PC-9 (cell line): ENCODE measurements around the gene S100PBP. TPM values are rescaled to one million over a fixed set of nuclear protein-coding genes. Genes with fewer than 3 reads are reported as not detected.

Experiments used
- BruUV-seq: library from RNA; stranded (reverse); fragments of 400-500 nt; replicated peaks from 2 replicates; lab custom pipeline; 2021; lab: Mats Ljungman, UMichigan
- CTCF ChIA-PET: fragments of 300-600 bp; sonication (Branson Sonifier 250); formaldehyde crosslinking; loops from one replicate; lab custom pipeline; 2022; ENCODE audit warnings: antibody characterized with exemption; lab: Charles Lee
- POLR2A ChIA-PET: fragments of 300-600 bp; sonication (Branson Sonifier 250); formaldehyde crosslinking; loops from one replicate; lab custom pipeline; 2022; ENCODE audit warnings: antibody characterized with exemption; ENCODE audit not compliant: unreplicated experiment; lab: Charles Lee
- DNase-seq, 2 experiments: peaks; one replicate each; pipeline versions ENCODE4 v3.0.0 to v3.0.0-alpha.2; 2015 to 2022; ENCODE audit warnings: mixed read lengths in 1 of 2
- H2AFZ ChIP-seq: fragments of 200-600 bp; sonication (generic); 2 replicates; pipeline ENCODE4 v1.8.1; 2017; ENCODE audit warnings: antibody characterized with exemption
- H3F3A ChIP-seq: fragments of 200-600 bp; sonication (generic); 2 replicates; pipeline ENCODE4 v1.8.1; 2017; ENCODE audit warnings: antibody characterized with exemption, mild to moderate bottlenecking, low read depth; ENCODE audit not compliant: insufficient read depth
- H3K27ac ChIP-seq: fragments of 200-600 bp; sonication (generic); 2 replicates; pipeline ENCODE4 v1.6.1; 2016; ENCODE audit warnings: mixed run types
- H3K27me3 ChIP-seq: fragments of 200-600 bp; sonication (generic); 2 replicates; pipeline ENCODE4 v1.6.1; 2016; ENCODE audit warnings: low read depth, mixed run types; ENCODE audit not compliant: insufficient read depth
- H3K36me3 ChIP-seq: fragments of 200-600 bp; sonication (generic); 2 replicates; pipeline ENCODE4 v1.6.1; 2016; ENCODE audit warnings: low read depth, mixed run types
- H3K4me1 ChIP-seq: fragments of 200-600 bp; sonication (generic); replicated peaks from 2 replicates; pipeline ENCODE4 v1.6.1; 2016; ENCODE audit warnings: mixed run types; ENCODE audit not compliant: insufficient read depth
- H3K4me2 ChIP-seq: fragments of 200-600 bp; sonication (generic); 2 replicates; pipeline ENCODE4 v1.6.1; 2017; ENCODE audit warnings: mixed run types
- H3K4me3 ChIP-seq: fragments of 200-600 bp; sonication (generic); 2 replicates; pipeline ENCODE4 v1.6.1; 2016; ENCODE audit warnings: mixed run types
- H3K79me2 ChIP-seq: fragments of 200-600 bp; sonication (generic); 2 replicates; pipeline ENCODE4 v1.6.1; 2017; ENCODE audit warnings: low read depth, mixed run types
- H3K9me2 ChIP-seq: fragments of 200-600 bp; sonication (generic); 2 replicates; pipeline ENCODE4 v1.8.1; 2017; ENCODE audit warnings: mild to moderate bottlenecking; ENCODE audit not compliant: insufficient read depth
- H3K9me3 ChIP-seq: fragments of 200-600 bp; sonication (generic); 2 replicates; pipeline ENCODE4 v1.8.1; 2016; ENCODE audit warnings: low read depth; ENCODE audit not compliant: insufficient read depth
- H4K20me1 ChIP-seq: fragments of 200-600 bp; sonication (generic); 2 replicates; pipeline ENCODE4 v1.8.1; 2017; ENCODE audit not compliant: insufficient read depth
- CTCF ChIP-seq: fragments of 200-600 bp; sonication (generic); conservative IDR thresholded peaks from 2 replicates; pipeline ENCODE4 v1.6.1; 2017; ENCODE audit warnings: mixed run types, antibody characterized with exemption, mild to moderate bottlenecking, moderate library complexity
- EZH2 ChIP-seq: fragments of 200-600 bp; sonication (generic); IDR thresholded peaks from 2 replicates; pipeline ENCODE4 v1.8.0; 2017; ENCODE audit warnings: antibody characterized with exemption, low read depth
- intact Hi-C: fragments of 100-400 bp; cut with micrococcal nuclease; formaldehyde crosslinking; loops from one replicate; pipeline ENCODE4 v1.10.0; 2022; ENCODE audit not compliant: unreplicated experiment
- total RNA-seq: library from RNA; stranded (reverse); gene quantifications from 2 replicates; pipeline ENCODE4 v1.2.3, GENCODE V29; 2021

S100PBP gene
- total RNA-seq, 1 experiment from 2014 or later = 42.4 TPM

- POLR2A ChIA-PET = no interaction called here
- no peak overlapping the region for H3K4me3 ChIP-seq
- intact Hi-C loops = no loop called here
- H3K4me1 ChIP-seq = no peaks in the 10 kb centered on the region
- BruUV-seq = no TSS peak
- CTCF ChIA-PET = no interaction called here
- no peaks in the 10 kb centered on the region for H3K9me2 ChIP-seq
- no peaks in the 10 kb centered on the region for H3K36me3 ChIP-seq
- H3K27me3 ChIP-seq = peaks cover 8% of the 10 kb centered on the region; the same call in 1 of the 2 replicates
- no peak for DNase-seq
- H3F3A ChIP-seq = no peaks in the 10 kb centered on the region
- no peaks in the 10 kb centered on the region for H3K9me3 ChIP-seq
- H2AFZ ChIP-seq = no peak overlapping the region
- H3K4me2 ChIP-seq = no peak overlapping the region
- TF ChIP-seq EZH2 = no peak
- no peak for TF ChIP-seq CTCF
- H3K27ac ChIP-seq = no peak overlapping the region
- H4K20me1 ChIP-seq = no peaks in the 10 kb centered on the region
- H3K79me2 ChIP-seq = no peaks in the 10 kb centered on the region
Observed at GRCh38 chr1:32884032-32884372, 66.5 kb downstream of the S100PBP start.

- POLR2A ChIA-PET = no interaction called here
- CTCF ChIA-PET = no interaction called here
- peaks cover 8% of the 10 kb centered on the region; the same call in 1 of the 2 replicates for H3K27me3 ChIP-seq
- DNase-seq = no peak
- H3K4me3 ChIP-seq = no peak overlapping the region
- no peaks in the 10 kb centered on the region for H3K9me2 ChIP-seq
- H3K9me3 ChIP-seq = no peaks in the 10 kb centered on the region
- no peak for TF ChIP-seq EZH2
- TF ChIP-seq CTCF = no peak
- no TSS peak for BruUV-seq
- intact Hi-C loops = no loop called here
- no peaks in the 10 kb centered on the region for H3F3A ChIP-seq
- H3K4me1 ChIP-seq = no peaks in the 10 kb centered on the region
- H4K20me1 ChIP-seq = no peaks in the 10 kb centered on the region
- no peak overlapping the region for H3K27ac ChIP-seq
- no peaks in the 10 kb centered on the region for H3K36me3 ChIP-seq
- H2AFZ ChIP-seq = no peak overlapping the region
- no peaks in the 10 kb centered on the region for H3K79me2 ChIP-seq
- no peak overlapping the region for H3K4me2 ChIP-seq
Observed at GRCh38 chr1:32884726-32885125, 67.3 kb downstream of the S100PBP start.

GRCh38 chr1:32885676-32886003 lies 68.2 kb downstream of the S100PBP start:
- Histone ChIP-seq H3K79me2 (no peaks in the 10 kb centered on the region), H2AFZ (no peak overlapping the region), H3K9me2 (no peaks in the 10 kb centered on the region), H3K4me1 (no peaks in the 10 kb centered on the region), H3K27ac (no peak overlapping the region), H3F3A (no peaks in the 10 kb centered on the region), H3K9me3 (no peaks in the 10 kb centered on the region), H4K20me1 (no peaks in the 10 kb centered on the region), H3K27me3 (peaks cover 8% of the 10 kb centered on the region; the same call in 1 of the 2 replicates), H3K36me3 (no peaks in the 10 kb centered on the region), H3K4me3 (no peak overlapping the region), H3K4me2 (no peak overlapping the region)
- DNase-seq = no peak
- ChIA-PET CTCF (no interaction called here), POLR2A (interaction anchor here (0.6 kb wide), 1 partner anchor 121 kb away, joined by 4 read pairs; no protein-coding TSS in a partner anchor)
- TF ChIP-seq CTCF (no peak), EZH2 (no peak)
- intact Hi-C loops = no loop called here
- BruUV-seq = no TSS peak
